Measurements from ENCODE around the gene RAD18. TPM values are rescaled to one million over a fixed set of nuclear protein-coding genes. Genes with fewer than 3 reads are reported as not detected.

RAD18 gene
- total and polyA plus RNA-seq, 9 of the 15 experiments (the other 6 are each of a cell fraction or from before 2014, with no cell fraction given) = 19.2 to 49.4 (median 34.4) TPM

- no peaks in the 10 kb centered on the region for H3K4me1 ChIP-seq (replicated peaks in 1 of 2; ENCODE audit: control insufficient read depth in 2 of 2, insufficient read depth in 2 of 2, low read length in 2 of 2)
- ChIA-PET POLR2A (no interaction called here), CTCF (ENCODE audit: low intra/inter-chr PET ratio) (interaction anchor here (0.6 kb wide), 1 partner anchor 753 kb away, joined by 6 read pairs; no protein-coding TSS in a partner anchor)
- in situ Hi-C loops (cut with MboI) = no loop called here
- no peak overlapping the region for H3K27ac ChIP-seq (ENCODE audit: extremely low read depth, low read depth, low read length)
- no TSS peak for BruUV-seq (replicated peaks)
- H3K79me2 ChIP-seq (ENCODE audit: control insufficient read depth, insufficient read depth, low read length) = no peaks in the 10 kb centered on the region
- WGBS (ENCODE audit: insufficient coverage, low coverage, missing lambda C conversion rate) = 25% methylated on average over 3 of the region's 3 CpGs
- FAIRE-seq (peak; percentile 26), ATAC-seq (no peak), DNase-seq (ENCODE audit: extremely low read depth in 1 of 4, low spot score in 3 of 4) (no peak)
- TF ChIP-seq ATF4 (CRISPR knock-in tag; IDR thresholded peaks at IDR 0.05) = no peak
- no peak for TF ChIP-seq EGR1 (conservative IDR thresholded peaks at IDR 0.05)
- TF ChIP-seq FOXK2 (conservative IDR thresholded peaks at IDR 0.05 in 1 of 2, IDR thresholded peaks at IDR 0.05 in 1 of 2; ENCODE audit: low read depth in 2 of 2) = no peak
- TF ChIP-seq POU5F1 (IDR thresholded peaks at IDR 0.05; ENCODE audit: borderline replicate concordance, low read depth, low read length, partially characterized antibody) = no peak
- no peak for TF ChIP-seq RBM25 (IDR thresholded peaks at IDR 0.05; ENCODE audit: low read depth, low read length, severe bottlenecking)
- TF ChIP-seq FOXA1 (IDR thresholded peaks at IDR 0.05; ENCODE audit: borderline replicate concordance) = no peak
- TF ChIP-seq NCOA4 (IDR thresholded peaks at IDR 0.05; ENCODE audit: partially characterized antibody) = no peak
- no peak for TF ChIP-seq SMARCC2 (IDR thresholded peaks at IDR 0.05; ENCODE audit: low read depth)
- no peak for TF ChIP-seq COPS2 (conservative IDR thresholded peaks at IDR 0.05)
- TF ChIP-seq CBFA2T2 (conservative IDR thresholded peaks at IDR 0.05) = no peak
- TF ChIP-seq GTF2B (IDR thresholded peaks at IDR 0.05; ENCODE audit: extremely low read depth, insufficient read length) = no peak
- TF ChIP-seq PTRF (tag; IDR thresholded peaks at IDR 0.05) = no peak
- no peak for TF ChIP-seq GMEB1 (CRISPR knock-in tag; IDR thresholded peaks at IDR 0.05)
- TF ChIP-seq NR0B1 (IDR thresholded peaks at IDR 0.05; ENCODE audit: partially characterized antibody) = no peak
- TF ChIP-seq ZFX (CRISPR knock-in tag; IDR thresholded peaks at IDR 0.05) = no peak
- no peak for TF ChIP-seq FOXK1 (CRISPR knock-in tag; IDR thresholded peaks at IDR 0.05; ENCODE audit: borderline replicate concordance)
- TF ChIP-seq DPF2 (IDR thresholded peaks at IDR 0.05) = no peak
- TF ChIP-seq HDAC8 (tag; IDR thresholded peaks at IDR 0.05) = no peak
- TF ChIP-seq ELF1 (tag; IDR thresholded peaks at IDR 0.05) = no peak
- TF ChIP-seq ZC3H4 (CRISPR knock-in tag; IDR thresholded peaks at IDR 0.05; ENCODE audit: borderline replicate concordance) = no peak
- H3K4me2 ChIP-seq (ENCODE audit: insufficient read depth, low read length) = no peak overlapping the region
- H4K20me1 ChIP-seq (replicated peaks; ENCODE audit: control insufficient read depth, insufficient read depth, low read length) = no peaks in the 10 kb centered on the region
- H3K4me3 ChIP-seq = no peak overlapping the region
- intact Hi-C loops (cut with micrococcal nuclease) = no loop called here
- no peak overlapping the region for H3K9ac ChIP-seq (ENCODE audit: insufficient read depth in 1 of 2, low read depth in 2 of 2, low read length in 2 of 2)
- H3K27me3 ChIP-seq (ENCODE audit: control insufficient read depth in 2 of 2, insufficient read depth in 2 of 2, low read length in 2 of 2) = no peaks in the 10 kb centered on the region
- no peak overlapping the region for H2AFZ ChIP-seq (ENCODE audit: low read depth, low read length)
- no peaks in the 10 kb centered on the region for H3K36me3 ChIP-seq (ENCODE audit: control insufficient read depth, insufficient read depth, low read length)
- no peaks in the 10 kb centered on the region for H3K9me1 ChIP-seq (ENCODE audit: control insufficient read depth, insufficient read depth, low read length)
- H3K9me3 ChIP-seq (replicated peaks; ENCODE audit: control insufficient read depth, insufficient read depth, low read depth, low read length) = no peaks in the 10 kb centered on the region
These were observed 127.2 kb downstream of the RAD18 start for GRCh38 chr3:8836096-8836495.
